Embryonic facial prominence (tissue), 1 donor: ENCODE results near the gene ZNF729.
"Not testable (repeated sequence)": the region's sequence is repeated elsewhere in the genome, so short reads cannot be mapped to it uniquely, and the experiment has no call there.

ENCODE experiments used
- DNase-seq: peaks from one replicate; pipeline ENCODE4 v3.0.0-alpha.2; 2016; ENCODE audit errors: extremely low spot score

Gene ZNF729

DNA sequence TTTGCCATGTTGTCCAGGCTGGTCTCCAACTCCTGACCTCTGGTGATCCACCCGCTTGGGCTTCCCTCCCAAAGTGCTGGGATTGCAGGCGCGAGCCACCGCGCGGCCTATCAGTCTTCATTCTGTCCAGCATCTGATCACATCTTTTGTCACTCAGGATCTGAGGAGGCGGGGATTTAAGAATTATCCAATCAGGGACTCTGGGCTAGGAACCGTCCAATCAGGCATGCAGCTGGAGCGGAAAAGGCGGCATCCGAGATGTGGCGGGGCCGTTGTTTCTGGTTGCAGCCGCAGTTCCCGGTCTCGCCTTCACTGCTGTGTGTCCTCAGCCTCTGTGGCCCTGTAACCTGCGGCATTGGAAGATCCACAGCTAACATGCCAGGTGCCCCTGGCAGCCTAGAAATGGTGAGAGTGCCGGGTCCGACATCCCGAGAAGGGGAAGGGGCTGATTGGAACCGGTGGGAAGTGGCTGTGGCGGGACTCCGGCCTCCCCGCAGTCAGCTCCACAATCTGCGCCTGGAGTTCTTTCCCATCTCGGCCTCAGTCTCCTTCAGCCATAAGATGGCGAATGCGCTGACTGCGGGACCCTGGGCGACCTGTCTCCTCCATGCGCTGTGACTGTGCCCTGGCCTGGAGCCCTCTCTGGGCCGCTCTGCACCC lies at the start of gene ZNF729:
Gene ZNF729, plus strand, starts transcription at position 291 of the 660 bp plus-strand sequence. Its CDS starts 85 bp downstream, at position 376.
- DNase-seq, result no peak

DNA sequence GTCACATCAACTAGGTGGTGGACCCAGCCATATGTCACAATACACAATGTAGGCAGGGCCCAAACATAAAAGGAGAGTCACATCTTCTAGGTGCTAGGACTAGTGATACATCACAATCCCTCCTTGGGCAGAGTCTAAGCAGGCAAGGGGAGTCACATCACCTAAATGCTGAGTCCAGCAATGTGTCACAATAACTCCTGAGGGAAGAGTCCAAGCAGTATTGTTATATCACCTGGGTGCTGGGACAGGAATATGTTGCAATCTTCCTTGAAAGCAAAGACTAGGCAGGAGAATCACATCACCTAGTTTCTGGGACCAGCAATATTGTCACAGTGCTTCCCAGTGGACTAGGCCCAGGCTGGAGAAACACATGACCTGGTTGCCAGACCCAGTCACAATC lies 29.4 kb upstream of the ZNF729 start:
- no peak for DNase-seq

DNA sequence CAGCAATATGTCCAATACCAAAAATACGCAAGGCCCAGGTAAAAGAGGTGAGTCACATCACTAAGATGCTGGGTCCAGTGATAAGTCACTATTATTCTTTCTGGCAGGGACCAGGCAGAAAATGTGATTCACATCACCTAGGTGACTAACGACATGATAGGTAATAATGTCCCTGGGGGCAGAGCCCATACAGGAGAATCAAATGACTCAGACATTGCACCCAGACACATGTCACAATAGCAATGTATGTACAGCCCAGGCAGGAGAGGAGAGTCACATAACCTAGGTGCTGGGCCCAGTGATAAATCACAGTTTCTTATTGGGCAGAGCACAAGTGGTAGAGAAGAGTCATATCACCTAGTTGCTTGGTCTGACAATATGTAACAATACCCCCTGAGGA lies 28.9 kb upstream of the ZNF729 start:
- no peak for DNase-seq

DNA sequence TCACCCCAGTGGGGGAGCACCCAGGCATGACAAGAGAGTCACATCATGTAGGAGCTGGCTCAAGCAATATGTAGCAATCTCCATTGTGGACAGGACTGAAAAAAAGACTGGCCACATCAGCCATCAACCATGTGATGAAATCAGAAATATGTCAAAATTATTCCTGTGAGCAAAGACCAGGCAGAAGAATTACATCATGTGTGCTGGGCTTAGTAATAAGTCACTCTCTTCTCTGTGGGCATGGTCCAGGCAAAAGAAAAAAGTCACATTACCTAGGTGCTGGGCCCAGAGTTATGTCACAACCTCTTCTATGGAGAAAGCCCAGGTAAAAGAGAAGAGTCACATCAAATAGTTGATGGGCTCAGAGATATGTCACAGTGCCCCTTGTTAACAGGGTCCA lies 28.3 kb upstream of the ZNF729 start:
- DNase-seq, result no peak

DNA sequence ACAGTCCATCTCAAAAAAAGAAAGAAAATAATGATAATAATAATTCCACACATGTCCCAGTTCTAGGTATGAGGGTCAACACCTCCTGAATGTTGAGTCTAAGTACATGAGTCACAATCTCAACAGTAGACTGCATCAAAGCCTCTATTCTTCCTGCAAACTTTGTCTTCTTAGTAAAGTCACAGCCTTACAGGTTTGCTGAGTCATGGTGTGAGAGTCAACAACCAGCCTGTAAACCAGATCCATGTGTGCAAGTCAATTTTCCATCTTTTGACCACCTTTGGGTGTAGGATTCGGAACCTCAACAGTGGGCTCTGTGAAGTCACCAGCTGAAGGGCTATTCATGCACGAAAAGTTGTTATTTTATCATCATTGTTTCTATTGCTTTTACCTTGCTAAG lies 25.7 kb upstream of the ZNF729 start:
- no peak for DNase-seq

DNA sequence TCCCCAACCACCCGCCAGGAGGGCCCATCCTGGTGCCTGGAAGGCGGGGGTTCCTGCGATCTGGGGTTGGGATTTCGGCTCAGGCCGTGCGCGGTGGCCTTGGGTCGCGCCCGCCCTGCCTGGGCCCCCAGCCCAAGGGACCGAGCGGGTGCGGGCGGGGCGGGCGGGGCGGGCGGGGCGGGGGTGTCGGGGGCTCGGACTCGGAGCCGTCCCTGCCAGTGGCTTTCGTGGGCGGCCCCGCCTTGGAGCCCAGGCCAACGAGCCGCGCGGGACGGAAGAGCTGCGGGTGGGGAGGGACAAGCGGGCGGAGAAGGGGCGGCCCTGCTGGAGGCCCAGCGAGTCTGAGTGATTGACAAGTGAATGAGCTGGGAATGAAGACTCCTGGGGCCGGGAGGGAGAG lies 24.6 kb upstream of the ZNF729 start:
- DNase-seq, result no peak

DNA sequence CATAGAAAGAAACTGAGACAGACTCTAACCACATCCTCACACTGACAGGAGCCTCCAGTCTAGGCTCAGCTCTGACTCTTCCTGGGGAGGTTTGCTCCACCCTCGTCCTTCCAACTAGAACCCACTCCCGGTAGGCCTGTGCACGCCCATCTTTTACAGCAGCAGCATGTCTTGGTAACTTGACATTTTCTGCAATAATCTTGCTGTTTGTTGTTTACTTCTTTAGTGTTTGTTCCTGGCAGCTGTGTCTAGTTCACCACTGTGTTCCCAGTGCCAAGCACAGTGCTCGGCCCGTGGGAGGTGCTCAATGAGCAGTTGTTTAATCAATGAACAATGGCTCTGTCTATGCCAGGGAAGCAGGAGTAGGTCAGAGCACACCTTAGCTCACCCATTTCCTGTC lies 23.1 kb upstream of the ZNF729 start:
- no peak for DNase-seq

DNA sequence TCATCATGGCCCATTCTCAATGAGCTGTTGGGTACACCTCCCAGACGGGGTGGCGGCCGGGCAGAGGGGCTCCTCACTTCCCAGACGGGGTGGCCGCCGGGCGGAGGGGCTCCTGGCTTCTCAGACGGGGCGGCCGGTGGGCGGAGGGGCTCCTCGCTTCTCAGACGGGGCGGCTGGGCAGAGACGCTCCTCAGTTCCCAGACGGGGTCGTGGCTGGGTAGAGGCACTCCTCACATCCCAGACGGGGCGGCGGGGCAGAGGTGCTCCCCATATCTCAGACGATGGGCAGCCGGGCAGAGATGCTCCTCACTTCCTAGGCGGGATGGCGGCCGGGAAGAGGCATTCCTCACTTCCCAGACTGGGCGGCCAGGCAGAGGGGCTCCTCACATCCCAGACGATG lies 35.3 kb downstream of the ZNF729 start:
- not testable (repeated sequence) for DNase-seq

DNA sequence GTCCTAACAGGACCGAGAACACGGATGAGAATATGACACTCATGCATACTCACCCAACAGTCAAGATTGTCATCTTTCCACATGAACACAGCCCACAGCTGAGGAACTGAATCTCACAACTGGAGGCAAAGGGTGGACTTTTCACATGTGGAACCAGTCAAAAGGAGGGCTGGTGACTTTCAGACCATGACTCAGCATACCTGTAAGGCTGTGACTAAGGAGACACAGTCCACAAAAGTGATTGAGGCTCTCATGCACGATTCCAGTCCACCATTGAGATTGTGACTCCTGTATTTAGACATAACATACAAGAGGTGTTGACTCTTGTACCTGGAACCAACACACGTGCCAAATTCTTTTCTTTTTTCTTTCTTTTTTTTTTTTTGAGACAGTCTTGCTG lies 40.0 kb downstream of the ZNF729 start:
- no peak for DNase-seq

DNA sequence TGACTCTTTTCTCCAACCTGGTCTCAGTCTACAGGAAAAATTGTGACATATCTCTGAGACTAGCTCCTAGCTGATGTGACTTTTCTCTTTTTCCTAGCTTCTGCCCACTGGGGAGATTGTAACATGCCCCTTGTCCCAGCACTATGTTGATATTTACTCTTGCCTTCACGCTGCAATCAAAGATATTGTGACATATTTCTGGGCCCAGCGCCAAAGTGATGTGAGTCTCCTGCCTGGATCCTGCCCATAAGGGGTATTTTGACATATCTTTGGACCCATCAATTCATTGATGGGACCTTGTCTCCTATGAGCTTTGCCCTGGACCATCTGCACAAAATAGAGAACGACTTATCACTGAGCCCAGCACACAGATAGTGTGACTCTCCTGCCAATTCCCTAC lies 41.1 kb downstream of the ZNF729 start:
- DNase-seq, result no peak

DNA sequence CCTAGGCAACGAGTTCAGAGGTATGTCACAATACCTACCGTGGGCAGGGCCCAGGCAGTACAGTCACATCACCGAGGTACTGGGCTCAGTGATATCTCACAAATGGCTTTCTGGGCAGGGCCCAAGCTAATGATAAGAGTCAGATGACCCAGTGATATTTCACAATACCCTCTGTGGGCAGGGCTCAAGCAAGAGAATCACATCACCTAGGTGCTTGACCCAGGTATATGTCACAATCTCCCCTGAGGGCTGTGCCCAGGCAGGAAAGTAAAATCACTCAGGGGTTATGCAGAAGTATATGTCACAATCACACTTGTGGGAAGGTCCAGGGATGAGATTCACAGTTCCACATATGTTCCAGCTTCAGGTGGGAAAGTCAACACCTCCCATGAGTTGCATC lies 45.3 kb downstream of the ZNF729 start:
- DNase-seq, result no peak

DNA sequence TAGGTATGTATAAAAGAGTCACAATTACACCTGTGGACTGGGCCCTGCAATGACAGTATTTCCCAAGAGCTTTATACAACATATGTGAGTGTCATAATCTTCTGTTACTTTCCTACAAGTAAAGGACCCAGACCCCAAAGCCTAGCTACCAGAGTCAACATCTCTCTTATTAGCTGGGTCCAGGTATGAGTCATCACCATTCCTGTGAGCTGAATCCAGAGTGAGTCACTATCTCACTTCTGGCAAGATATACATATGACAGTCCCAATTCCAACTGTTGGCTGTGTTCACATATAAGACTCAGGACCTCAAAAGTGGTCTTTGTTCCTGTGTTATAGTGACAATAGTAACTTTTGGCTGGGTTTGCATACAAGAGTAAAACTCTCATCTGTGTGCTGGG lies 46.7 kb downstream of the ZNF729 start:
- no peak for DNase-seq

DNA sequence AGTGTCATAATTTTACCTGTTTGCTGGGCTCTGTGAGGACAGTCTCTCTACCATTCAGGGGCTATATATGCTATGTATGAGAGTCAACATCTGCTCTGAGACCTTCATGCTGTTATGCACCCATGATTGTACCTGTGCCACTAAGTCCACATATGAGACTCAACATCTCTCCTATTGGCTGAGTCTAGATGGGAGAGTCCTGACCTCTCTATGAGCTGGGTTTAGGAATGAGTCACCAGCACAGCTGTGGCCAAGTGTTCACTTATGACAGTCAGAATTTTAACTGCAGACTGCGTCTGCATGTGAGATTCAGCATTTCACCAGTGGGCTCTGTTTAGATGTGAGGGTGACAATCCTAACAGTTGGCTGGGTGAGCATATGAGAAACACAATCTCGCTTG lies 49.5 kb downstream of the ZNF729 start:
- DNase-seq, result no peak

DNA sequence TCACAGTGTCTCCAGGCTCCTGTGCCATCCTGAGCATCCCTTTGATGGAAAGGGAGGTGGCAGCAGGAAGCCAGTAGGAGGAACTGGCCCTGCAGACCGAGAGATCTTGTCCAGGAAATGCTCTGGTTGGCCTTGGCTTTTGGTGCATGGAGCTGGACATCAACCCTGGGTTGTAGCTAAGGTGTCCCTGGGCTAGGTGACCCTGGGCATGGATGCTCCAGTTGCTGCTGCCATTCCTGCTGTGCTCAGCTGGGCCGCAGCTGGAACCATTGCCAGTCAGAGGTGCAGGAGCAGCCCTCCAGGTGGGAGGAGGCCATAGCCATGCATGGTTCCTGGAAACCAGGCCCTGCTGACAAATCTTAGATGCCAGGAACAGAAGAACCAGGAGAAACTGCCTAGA lies 68.4 kb downstream of the ZNF729 start:
- no peak for DNase-seq
